HG02763 (cell line): ENCODE data around the gene YRDC.

ENCODE experiments used
- ATAC-seq: cut with Tn5 transposase; IDR thresholded peaks from one replicate; pipeline ENCODE4 v1.9.1; 2021; ENCODE audit warnings: mild to moderate bottlenecking, moderate library complexity; ENCODE audit not compliant: unreplicated experiment

YRDC gene, protein sequence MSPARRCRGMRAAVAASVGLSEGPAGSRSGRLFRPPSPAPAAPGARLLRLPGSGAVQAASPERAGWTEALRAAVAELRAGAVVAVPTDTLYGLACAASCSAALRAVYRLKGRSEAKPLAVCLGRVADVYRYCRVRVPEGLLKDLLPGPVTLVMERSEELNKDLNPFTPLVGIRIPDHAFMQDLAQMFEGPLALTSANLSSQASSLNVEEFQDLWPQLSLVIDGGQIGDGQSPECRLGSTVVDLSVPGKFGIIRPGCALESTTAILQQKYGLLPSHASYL

DNA sequence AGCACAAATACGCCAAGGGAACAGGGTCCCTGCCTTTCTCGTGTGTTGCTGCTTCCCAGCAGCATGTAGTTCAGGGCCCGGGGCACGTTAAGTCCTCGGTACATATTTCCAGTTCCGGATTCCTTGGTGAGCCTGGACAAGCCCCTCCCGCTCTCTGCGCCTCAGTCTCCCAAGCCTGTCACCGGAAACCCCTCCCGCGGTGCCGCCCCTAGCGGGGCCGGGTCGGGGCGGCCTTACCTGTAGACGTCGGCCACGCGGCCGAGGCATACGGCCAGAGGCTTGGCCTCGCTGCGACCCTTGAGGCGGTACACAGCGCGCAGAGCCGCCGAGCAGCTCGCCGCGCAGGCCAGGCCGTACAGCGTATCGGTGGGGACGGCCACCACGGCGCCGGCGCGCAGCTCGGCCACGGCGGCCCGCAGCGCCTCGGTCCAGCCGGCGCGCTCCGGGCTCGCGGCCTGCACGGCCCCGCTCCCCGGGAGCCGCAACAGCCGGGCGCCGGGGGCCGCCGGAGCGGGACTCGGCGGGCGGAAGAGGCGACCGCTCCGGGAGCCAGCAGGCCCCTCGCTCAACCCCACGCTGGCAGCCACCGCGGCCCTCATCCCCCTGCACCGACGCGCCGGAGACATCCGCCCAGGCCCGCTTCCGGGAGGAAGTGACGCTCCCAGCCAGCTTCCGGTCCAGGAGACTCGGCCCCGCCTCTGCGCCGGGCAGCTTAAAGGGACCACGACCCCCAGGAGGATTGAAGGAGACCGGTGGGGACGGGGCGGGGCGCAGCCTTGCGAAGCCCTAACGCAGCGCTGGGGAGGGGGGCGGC lies at the start of gene YRDC, which contains the start of gene C1orf122:
YRDC (minus strand) TSS at position 654 of the 814 bp plus-strand sequence; CDS start at position 626, 28 bp downstream.
C1orf122 (plus strand) TSS at position 236 of the 814 bp plus-strand sequence. CDS start 615 bp downstream, outside the sequence.
- ATAC-seq: peak; percentile 78

DNA sequence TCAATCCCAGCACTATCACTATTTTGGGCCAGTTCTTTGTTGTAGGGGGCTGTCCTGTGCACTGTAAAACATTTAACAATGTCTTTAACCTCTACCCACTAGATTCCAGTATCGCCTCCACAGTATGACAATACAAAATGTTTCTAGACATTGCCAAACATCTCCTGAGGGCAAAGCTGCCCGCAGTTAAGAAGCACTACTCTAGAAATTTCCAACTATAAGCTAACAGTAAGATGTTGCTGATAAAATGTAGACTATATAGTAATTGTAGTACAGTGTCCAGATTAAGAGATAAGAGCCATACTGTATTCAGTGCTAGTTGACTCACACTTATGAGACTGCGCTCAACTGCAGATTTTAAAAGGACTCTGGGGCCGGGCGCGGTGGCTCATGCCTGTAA lies 46.4 kb upstream of the YRDC start:
- ATAC-seq: no peak

DNA sequence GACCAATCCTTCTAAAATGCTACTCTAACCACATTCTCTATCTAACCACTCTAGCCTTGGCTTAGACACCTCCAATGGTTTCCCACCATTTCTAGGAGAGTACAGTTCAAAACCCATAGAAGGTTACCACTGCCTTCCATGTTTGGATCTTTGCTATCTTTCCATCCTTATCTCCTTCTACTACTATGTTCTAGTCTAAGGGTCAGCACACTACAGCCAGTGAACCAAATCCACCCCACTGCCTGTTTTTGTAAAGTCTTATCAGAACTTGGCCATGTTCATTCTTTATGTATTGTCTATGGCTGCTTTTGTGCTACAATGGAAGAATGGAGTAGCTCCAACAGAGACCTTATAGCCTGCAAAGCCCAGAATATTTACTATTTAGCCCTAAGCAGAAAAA lies 45.1 kb upstream of the YRDC start:
- no peak for ATAC-seq

DNA sequence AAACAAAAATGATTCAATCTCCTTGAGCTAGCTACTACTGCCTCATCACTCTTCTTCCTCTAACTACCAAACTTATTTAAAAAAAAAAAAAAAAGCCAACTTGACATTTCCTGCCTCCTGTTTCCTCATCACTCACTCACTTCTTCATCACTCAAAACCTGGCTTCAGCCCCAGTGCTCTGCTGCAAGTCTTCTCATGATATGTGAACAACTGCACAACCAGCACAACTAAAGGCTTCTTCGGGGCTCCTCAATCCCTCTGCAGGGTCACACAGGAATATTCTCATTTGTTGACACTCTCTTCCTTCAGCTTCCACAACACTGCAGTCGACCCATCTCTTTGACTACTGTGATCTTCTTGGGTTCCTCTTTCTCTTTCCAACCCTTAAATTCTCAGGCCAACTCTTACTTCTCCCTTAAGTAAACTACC lies 43.8 kb upstream of the YRDC start:
- ATAC-seq: no peak

DNA sequence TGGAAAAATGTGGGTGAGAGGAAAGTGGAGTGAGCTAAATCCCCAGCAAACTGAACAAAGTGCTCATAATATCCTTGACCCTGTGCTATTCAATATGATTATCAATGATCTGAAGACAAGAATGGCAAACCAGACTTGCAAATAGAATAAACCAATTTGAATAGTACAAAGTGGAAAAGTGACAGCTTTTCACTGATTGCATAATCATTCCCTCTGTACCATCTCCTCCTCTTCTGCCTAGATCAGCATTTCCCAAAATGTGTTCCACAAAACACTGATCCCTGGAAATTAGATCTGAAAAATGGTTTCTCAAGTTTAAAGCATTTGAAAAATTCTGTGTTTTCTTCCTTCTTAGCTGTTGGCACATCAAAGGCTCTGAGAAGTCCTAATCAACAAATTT lies 43.3 kb upstream of the YRDC start:
- no peak for ATAC-seq

DNA sequence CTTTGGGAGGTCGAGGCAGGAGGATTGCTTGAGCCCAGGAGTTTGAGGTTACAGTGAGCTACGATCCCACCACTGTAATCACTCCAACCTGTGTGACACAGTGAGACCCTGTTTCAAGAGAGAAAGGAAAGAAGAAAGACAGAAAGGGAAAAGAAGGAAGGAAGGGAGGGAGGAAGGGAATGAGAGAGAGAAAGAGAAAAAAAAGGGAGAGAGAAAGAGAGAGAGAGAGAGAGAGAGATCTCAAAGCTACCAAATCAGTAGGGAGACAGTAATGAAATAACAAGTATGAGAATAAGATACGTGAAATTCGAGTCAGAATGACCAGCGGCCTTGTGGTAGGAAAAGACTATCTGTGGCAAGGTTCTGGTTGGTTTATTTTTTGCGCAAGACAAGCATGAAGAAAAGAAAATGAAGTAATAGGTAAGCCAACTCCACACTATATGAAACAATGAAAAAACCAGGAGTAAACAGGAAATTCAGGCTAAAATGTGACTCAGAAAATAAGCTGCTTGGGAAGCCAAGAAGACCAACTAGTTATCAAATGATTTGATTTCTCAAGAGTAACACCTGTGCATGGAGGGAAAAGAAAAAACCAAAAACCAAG lies 42.4 kb upstream of the YRDC start:
- ATAC-seq: no peak

DNA sequence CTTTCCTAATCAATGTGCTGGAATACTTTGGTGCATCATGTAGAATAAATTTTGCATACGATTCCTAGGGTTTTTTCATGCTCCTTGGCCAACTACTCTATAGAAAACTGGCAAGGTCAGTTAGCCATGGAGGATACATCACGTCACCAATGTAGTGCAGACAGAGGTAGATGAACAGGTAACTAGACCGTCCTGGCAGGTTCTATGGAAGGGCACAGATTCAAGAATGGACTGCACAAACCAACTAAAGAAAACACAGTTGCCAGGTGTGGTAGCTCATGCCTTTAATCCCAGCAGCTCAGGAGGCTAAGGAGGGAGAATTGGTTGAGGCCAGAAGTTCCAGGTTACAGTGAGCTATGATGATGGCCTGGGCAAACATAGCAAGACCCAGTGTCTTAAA lies 41.5 kb upstream of the YRDC start:
- no peak for ATAC-seq

DNA sequence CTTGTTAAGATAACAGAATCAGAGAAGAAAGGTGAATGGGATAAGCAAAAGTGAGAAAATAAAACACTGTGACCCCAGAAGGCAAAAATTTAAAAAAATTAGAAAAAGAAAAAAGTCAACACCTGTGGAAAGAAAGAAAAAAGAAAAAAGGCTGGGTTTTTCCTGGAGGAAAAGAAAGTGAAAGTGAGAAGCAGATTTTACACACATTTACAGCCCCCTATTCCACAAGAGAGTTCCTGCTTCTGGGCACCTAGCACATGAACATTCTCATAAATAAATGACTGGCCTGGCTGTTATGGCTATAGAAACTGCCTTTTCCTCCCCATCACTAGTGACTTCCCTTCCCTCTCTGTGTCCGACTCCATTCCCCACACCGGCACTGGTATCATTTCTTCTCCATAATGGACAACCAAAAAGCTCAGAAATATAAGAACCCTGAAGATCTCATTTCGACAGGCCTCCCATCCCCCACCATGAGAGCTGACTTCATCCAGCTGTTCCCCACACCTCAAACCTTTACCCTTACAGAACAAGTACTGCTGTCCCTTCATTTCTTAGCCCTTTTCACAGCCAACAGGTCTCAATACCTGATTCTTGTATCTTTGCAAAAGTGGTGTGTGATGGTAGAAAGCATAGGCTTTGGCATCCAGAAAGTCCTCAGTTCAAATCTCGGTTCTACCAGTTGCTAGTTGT lies 38.8 kb upstream of the YRDC start:
- no peak for ATAC-seq

DNA sequence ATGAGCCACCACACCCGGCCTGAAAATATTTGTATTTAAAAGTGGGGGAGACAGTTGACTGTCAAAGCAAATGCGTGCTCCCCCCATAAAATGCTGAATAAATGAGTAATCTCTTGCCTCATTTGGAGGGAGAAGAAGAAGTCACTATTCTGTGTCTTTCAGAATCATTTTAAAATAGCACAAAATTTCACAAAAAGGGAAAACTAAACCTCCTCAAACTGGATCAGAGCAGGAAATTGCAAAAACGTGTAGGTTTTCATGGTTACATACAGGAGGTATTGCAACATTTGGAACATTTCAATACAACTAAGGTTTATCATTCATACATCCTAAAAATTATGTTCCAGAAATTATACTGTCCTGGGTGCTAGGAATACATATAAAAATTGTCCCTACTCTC lies 37.8 kb upstream of the YRDC start:
- ATAC-seq: no peak

DNA sequence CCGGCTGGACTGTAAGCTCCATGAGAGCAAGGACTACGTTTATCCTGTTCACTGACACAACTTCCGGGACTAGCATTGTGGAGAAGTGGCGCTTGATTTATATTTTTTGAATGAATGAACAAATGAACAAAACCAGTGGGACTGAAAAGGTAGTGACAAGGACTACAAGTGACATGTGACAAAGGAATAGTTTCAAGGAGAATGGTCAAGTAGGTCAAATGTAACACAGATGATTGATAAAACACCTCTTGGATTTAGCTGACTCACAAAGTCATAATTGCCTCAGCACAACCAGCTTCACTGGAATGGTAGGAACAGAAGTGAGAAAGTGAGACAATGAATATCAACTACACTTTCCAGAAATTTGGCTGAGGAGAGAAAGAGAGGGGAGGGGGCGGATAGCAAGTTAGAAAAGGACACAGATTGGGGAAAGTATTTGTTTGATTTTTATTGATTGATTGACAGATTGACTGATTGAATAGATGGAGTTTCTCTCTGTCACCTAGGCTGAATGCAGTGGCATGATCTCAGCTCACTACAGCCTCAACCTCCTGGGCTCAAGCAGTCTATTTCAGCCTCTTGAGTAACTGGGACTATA lies 37.1 kb upstream of the YRDC start:
- ATAC-seq: no peak

DNA sequence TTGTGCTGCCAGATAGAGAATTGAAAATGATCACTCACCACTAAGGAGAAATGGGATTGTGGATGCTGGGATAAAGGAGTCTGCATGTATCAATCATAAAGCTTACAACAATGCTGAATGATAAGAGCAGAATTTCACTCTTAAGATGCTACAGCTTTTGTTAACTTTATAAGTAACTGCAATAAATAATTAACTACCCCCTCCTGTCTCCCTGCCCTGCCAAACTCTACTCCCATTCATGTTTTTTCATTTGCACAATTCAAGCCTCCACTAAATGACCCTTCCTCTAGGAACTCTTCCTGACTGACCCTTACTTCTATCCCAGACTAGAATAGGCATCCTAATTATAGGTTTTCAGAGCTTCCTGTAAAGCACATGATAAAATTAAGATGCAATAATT lies 36.5 kb upstream of the YRDC start:
- no peak for ATAC-seq

DNA sequence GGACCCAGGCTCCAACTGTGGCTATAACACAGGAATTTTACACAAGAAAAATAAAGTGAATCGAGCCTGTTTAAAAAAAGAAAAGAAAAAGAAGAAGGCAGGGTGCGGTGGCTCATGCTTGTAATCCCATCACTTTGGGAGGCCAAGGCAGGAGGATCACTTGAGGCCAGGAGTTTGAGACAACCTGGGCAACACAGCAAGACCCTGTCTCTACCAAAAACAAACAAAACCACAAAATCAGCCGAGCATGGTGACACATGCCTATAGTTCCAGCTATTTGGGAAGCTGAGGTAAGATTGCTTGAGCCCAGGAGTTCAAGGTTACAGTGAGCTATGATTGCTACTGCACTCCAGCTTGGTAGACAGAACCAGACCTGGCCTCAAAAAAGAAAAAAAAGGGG lies 33.6 kb upstream of the YRDC start:
- ATAC-seq: no peak

DNA sequence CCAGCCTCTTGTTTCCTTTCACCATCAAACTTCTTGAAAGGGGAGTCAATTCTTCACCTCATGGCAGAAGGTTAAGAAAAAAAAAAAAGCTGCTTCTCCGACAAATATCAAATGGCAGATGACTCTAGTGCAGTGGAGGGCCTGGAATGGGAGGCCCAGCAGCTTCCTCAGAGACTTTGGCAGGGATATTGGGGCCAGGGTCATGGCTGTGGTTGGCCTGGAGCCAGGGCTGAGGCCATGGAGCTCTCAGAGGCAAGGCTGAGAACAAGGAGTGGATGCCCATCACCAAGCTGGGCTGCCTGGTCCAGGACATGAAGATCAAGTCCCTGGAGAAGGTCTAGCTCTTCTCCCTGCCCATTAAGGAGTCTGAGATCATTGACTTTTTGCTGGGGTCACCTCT lies 32.7 kb upstream of the YRDC start:
- ATAC-seq: no peak

DNA sequence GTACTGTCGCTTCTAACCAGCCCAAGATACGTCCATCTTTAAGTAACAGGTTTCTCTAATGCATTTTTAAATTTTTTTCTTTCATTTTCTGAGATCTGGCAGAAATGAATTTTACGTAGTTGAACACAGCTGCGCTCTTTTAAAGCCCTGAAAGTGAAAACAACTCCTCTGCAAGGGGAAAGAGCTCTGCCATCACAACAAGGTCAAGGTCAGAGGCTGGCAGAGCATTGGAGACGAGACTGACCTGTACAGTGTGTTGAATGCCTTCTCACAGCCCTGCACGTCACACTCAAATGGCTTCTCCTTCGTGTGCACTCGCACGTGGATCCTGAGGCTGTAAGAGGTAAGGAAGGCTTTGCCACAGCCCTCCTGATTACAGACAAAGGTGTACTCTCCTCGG lies 31.7 kb upstream of the YRDC start:
- ATAC-seq: no peak

DNA sequence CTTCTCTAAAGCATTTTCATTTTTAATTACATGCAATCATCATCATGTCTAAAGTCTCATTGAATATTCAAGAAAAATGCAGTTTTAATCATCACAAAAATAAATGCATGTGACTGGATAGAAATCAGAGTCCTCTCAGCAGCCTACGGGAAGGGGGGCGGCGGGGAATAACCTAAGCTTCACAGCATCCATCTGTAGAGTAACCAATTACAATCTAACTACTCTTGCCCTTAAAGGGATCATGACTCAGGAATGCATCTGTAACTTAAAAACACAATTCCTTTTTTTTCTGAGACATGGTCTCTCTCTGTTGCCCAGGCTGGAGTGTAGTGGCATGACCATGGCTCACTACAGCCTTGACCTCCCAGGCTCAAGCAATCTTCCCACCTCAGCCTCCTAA lies 28.8 kb upstream of the YRDC start:
- no peak for ATAC-seq

DNA sequence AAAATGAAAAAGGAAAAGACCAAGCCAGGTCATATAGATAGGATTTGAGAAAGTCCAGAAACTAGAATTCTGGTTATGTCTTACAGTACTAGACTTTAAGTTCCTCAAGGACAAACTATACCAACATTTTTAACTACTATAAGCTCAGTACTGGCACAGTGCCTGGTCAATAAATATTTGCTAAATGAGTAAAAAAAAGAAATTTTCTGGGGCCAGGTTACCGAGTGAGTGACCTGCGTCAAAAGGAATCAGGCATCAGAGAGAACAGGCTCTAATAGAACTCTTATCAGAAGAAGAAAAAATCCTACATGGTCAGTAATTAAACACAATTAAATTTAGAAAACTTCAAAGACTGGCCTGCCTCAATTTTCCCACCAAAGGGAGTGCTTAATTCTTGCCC lies 23.8 kb upstream of the YRDC start:
- no peak for ATAC-seq

DNA sequence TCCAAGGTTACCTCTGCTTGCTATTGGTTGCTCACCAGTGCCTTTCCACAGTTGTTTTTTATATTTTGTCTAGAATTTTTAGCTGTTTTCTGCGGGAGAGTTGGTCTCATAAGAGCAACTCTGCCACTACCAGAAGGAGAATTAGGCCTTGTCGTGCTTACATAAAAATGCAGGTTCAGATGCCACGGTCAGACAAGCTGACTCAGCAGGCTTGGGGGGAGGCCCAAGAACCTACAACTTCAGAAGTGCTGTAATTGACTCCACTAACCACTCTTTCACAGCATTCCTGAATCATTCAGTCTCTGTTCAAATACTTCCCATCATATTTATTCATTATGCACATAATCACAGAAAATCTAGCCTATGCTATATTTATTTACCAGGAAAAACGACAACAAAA lies 23.1 kb upstream of the YRDC start:
- ATAC-seq: no peak

DNA sequence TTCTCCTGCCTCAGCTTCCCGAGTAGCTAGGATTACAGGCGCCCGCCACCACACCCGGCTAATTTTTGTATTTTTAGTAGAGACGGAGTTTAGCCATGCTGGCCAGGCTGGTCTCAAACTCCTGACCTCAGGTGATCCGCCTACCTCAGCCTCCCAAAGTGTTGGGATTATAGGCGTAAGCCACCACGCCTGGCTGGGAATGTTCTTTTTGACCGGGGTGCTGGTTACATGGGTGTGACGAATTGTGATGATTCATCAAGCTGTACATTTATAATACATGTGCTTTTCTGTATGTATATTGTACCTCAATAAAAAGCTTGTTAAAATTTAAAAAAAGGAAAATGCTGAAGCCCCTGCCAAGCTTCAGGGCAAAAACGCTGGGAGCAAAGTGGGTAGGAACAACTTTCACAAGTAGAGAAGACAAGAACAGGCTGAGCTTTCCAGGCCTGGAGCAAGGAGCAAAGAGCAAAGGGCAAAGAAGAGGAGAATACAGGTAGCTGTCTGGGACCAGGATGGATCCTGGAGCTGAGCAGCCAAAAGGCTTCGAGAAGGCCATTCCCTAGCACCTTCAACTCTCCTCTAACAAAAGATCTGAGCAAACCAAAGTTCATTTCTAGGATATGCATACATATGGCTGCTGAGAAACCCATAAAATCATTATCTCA lies 20.5 kb upstream of the YRDC start:
- ATAC-seq: no peak

DNA sequence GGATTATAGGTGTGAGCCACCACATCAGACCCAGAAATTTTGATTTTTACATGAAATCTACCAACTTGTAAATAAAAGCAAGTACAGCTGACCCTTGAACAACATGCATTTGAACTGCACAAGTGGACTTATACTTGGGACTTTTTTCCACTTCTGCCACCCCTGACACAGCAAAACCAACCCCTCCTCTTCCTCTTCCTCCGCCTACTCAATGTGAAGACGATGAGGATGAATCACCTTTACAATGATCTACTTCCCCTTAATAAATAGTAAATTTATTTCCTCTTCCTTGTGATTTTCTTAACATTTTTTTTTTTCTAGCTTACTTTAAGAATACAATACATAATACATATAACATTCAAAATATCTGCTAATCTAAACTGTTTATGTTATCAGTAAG lies 17.5 kb upstream of the YRDC start:
- ATAC-seq: no peak

DNA sequence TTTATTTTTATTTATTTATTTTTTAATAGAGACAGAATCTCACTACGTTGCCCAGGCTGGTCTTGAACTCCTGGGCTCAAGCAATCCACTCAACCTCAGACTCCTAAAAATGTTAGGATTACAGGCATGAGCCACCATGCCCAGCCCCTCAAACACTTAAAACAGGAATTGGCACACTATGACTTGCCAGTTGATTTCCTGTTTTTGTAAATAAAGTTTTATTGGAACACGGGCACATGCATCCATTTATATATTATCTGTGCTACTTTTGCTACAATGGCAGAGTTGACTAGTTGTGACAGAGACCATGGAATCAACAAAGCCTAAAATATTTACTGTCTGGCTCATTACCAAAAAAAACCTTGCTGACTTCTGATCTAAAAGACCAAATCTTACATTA lies 16.0 kb upstream of the YRDC start:
- no peak for ATAC-seq
